Left renal pelvis (tissue), 4 donors: Measurements from ENCODE around the gene KRTAP5-4. TPM values are rescaled to one million over a fixed set of nuclear protein-coding genes. Genes with fewer than 3 reads are reported as not detected.
"Not testable (repeated sequence)": the region's sequence is repeated elsewhere in the genome, so short reads cannot be mapped to it uniquely, and the experiment has no call there.

ENCODE experiments used
- DNase-seq, 4 donors: peaks; one replicate each; pipeline ENCODE4 v3.0.0-alpha.2; 2013; ENCODE audit warnings: low read depth in 4 of 4, low spot score in 3 of 4
- polyA plus RNA-seq, 4 donors: library from polyadenylated mRNA; unstranded; fragments of 120-200 nt; gene quantifications; one replicate each; pipeline ENCODE4 v1.2.1, GENCODE V29; 2013; ENCODE audit not compliant: insufficient read length in 4 of 4

The KRTAP5-4 gene
- polyA plus RNA-seq, result not detected

GRCh38 chr11:1622086-1622485, at the start of gene KRTAP5-4:
KRTAP5-4 (minus strand) TSS chr11:1622138; CDS start chr11:1622093, 45 bp downstream.
- no peak for DNase-seq

GRCh38 chr11:1671658-1672057, 49.7 kb upstream of the KRTAP5-4 start:
- no peak for DNase-seq

GRCh38 chr11:1670905-1671371, 49.0 kb upstream of the KRTAP5-4 start:
- no peak for DNase-seq

GRCh38 chr11:1670457-1670856, 48.5 kb upstream of the KRTAP5-4 start:
- DNase-seq, result not testable (repeated sequence)

- no peak for DNase-seq
These were observed 47.7 kb upstream of the KRTAP5-4 start for GRCh38 chr11:1669546-1670218.

GRCh38 chr11:1668911-1669473, 47.1 kb upstream of the KRTAP5-4 start:
- no peak for DNase-seq

GRCh38 chr11:1667906-1668305, 46.0 kb upstream of the KRTAP5-4 start:
- DNase-seq, result peak in 3 of 4 donors; percentile 56 to 64 (median 63)

GRCh38 chr11:1667121-1667850, 45.3 kb upstream of the KRTAP5-4 start:
- no peak for DNase-seq

GRCh38 chr11:1665313-1665712, 43.4 kb upstream of the KRTAP5-4 start:
- no peak for DNase-seq

- not testable (repeated sequence) for DNase-seq
These were observed 40.9 kb upstream of the KRTAP5-4 start for GRCh38 chr11:1662699-1663283.

GRCh38 chr11:1661454-1662269, 39.7 kb upstream of the KRTAP5-4 start:
- DNase-seq, result not testable (repeated sequence)

GRCh38 chr11:1660111-1660867, 38.4 kb upstream of the KRTAP5-4 start:
- no peak for DNase-seq

GRCh38 chr11:1659506-1659905, 37.6 kb upstream of the KRTAP5-4 start:
- DNase-seq, result no peak

- no peak for DNase-seq
These were observed 34.7 kb upstream of the KRTAP5-4 start for GRCh38 chr11:1656670-1657069.

- no peak for DNase-seq
These were observed 34.1 kb upstream of the KRTAP5-4 start for GRCh38 chr11:1656061-1656441.

GRCh38 chr11:1655168-1656060, 33.5 kb upstream of the KRTAP5-4 start:
- DNase-seq, result no peak

- no peak for DNase-seq
These were observed 32.6 kb upstream of the KRTAP5-4 start for GRCh38 chr11:1654388-1655167.
